ENCODE data around the gene CCND2.

CCND2 gene

DNA sequence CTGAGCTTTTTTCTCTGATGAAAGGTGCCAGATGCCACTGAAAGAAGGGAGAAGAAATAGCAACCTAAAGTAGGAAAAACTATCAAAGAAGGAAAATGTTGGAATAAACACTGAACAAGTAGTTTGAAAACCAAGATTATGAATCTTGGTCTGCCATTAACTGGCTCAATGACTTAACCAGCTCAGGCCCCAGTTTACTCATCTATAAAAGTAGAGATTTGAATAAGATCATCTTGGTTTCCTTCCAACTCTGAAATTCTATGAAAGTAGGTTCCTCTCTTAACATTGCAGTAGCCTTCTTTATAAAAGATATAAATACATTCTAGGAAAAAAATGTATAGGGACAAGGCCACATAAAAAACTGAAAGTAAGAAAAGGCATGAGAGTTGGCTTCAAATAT, 16.1 kb upstream of the CCND2 start:
- DNase-seq: no peak

GRCh38 chr12:4259099-4259498, 14.5 kb upstream of the CCND2 start:
- DNase-seq: no peak

DNA sequence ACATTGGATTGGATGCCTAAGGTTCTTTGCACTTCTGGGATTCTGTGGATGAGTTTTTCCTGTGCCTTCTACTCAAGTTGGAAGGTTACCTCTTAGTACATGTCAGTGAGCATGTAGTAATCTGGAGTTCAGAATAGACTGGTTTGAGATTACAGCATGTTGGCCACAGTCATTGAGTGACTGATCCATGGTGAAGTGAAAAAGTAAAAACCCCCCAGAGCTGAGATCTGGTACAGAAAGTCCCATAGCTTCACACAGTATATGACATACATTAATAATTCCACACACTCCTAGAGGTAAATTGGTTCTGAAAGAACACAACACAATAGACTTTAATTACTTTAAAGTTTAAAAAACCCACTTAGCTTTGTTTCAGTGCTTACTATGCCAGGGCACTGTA, 11.9 kb upstream of the CCND2 start:
- DNase-seq: no peak

GRCh38 chr12:4265280-4265679, 8.3 kb upstream of the CCND2 start:
- no peak for DNase-seq

DNA sequence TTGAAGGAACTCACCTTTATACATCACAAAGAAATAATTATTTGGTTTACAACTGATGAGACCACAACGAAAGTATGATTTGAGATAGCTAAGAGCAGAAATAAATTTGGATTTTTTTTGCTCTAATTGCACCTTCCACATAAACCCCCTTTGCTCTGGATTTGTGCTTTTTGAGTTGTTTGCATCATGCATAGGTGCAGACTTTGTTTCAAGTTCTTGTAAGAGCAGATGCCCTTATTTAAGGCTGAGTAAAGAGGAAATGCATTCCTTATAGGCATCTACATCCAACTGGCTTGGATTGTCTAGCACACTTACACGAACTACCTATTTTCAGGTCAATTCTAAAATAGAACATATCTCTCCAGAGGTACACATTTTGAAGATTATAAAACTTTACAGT, 6.6 kb upstream of the CCND2 start:
- no peak for DNase-seq

- no peak for DNase-seq
These were observed 5.7 kb upstream of the CCND2 start for GRCh38 chr12:4267704-4268328.

DNA sequence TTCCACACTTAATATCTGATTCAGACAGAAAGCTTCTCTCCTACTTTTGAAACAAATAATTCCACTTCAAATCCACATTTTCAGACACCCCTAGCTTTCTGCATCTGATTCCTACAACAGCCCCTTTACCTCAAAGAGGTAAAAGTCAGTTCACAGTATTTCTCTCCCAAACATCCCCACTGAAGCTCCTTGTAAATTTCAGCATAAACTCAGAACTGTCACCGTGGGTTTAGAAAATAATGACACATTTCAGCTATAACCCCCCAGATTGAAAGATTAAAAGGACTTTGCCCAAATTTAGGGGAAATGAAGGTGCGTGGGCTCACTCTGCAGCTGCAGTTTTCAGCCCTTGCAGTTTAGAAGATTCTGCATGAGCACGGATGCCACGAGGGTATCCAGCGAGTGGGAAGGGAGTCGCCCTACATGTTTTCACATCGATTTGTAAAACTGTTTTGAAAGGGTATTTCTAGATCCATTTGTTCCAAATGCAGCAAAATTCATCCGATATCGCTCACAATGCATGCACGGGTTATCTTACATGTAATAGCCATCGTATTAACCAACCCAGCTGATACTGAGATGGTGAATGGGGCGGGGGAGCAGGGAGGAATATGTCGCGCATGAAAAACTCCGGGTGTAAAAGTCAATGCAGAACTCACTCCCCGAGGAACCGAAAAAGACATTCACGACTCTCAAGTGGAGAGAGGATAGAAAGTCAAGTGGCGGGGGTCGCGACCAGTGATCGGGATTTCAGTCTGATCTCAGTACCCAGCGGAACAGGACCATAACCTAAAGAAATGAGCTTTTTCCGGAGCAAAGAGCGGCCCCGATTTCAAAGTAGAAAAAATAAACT, 5.0 kb upstream of the CCND2 start:
- peak; percentile 70 for DNase-seq

GRCh38 chr12:4269279-4269991, 4.1 kb upstream of the CCND2 start:
- DNase-seq: peak; percentile 97

DNA sequence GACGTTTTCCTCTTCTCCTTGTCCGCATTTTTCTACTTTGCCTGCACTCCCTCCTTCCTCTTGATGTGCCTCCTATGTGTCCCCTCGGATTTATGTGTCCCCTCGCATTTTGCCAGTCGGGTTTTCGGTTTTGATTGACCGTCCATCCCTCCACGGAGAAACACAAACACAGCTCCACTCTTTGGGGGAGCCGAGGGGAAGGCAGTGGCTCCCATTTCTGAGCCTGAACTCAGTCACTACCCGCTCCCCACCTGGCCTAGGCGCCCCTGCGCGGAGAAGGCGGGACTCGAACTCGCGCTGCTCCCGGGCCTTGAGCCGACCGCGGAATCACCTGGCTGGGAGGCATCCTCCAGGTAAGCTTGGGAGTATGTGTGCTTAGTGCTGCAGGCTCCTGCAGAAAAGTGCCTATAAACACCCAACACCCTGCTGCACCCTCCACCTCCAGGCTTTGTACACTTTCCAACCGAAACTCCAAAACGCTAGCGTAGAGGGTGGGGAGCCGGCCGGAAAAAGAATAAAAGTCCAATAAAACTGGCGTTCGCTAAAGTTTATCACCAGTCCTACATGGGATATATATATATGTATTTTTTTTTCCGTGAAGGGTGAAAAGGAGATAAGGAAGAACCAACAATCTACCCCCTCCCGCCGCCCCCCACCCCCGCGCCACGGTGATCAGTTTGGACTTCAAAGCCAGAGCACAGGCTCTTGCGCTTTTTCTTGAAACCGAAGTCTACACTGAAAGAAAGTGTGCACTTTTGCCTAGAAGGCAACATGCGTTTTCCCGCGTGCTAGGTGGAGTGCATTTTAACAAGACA, 3.3 kb upstream of the CCND2 start:
- peak; percentile 86 for DNase-seq

DNA sequence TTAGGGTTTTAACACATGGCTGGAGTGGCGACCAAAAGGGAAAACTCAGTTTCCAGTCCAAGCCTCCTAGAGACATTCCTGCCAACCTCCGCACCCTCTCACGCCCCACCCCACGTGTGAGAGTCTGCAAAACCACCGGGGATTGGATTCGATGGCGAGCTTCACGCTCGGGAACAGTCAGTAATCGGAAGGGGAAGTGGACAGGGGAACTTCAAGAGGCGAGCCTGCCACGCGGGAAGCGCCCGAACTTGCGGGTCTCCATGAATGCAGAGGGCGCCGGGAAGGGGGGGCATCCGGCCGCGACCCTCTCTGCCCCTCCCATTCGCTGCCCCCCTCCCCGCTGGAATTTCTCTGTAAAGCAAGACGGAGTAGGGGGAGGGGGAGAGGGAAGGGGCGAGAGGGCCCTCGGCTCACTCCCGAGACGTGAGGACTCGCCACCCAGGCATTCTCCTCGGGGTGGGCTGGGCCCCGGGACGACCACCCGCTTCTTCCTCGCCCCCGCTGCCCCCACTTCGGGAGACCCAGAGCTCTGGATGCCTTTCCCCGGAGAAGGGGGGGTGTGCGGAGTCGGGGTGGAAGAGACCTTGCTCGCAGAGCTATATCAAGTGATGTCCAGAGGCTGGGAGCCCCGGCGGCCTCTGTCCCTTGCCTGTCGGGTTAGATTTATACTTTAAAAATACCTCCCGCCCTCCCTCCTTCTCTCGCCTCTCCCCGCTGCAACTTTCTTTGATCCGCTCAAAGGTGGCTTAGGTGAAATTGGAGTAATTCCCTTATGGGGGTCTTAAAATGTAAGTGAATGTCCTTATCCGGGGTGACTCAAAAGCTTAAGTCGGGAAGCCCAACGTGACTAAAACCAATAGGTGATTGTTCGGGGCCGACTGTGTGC, 2.5 kb upstream of the CCND2 start:
- peak; percentile 83 for DNase-seq

DNA sequence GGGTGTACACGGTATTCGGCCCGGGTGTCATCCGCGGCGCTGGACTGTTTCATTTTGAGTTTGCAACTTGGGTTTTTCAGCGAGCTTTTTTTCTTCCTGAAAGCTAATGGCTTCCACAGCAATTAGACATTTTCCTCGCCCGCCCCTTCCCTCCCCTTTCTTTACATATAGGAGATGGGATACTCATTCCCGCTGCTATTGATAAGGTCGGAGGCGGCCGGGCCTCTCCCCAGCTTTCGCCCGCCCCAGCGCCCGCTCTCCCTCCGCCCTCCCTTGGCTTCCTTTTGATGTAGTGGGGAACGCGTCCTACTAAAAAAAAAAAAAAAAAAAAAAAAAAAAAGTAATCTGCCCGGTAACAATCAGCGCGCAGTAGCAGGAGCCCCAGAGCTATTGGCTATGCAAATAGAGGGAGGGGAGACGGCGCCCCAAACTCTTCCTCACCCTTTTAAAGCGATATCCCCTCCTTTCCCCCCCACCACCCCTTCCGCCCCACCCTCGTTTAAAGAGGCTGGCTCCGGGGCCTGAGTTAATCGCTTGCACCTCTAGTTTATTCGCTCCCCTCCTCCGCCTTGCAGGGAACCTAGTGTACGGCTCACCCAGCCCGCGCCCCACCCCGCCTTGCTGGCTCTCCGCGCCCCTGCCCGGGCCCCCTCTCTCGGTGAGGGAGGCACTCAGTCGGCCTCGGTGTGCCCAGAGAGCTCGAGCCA, 1.7 kb upstream of the CCND2 start:
- peak; percentile 91 for DNase-seq

DNA sequence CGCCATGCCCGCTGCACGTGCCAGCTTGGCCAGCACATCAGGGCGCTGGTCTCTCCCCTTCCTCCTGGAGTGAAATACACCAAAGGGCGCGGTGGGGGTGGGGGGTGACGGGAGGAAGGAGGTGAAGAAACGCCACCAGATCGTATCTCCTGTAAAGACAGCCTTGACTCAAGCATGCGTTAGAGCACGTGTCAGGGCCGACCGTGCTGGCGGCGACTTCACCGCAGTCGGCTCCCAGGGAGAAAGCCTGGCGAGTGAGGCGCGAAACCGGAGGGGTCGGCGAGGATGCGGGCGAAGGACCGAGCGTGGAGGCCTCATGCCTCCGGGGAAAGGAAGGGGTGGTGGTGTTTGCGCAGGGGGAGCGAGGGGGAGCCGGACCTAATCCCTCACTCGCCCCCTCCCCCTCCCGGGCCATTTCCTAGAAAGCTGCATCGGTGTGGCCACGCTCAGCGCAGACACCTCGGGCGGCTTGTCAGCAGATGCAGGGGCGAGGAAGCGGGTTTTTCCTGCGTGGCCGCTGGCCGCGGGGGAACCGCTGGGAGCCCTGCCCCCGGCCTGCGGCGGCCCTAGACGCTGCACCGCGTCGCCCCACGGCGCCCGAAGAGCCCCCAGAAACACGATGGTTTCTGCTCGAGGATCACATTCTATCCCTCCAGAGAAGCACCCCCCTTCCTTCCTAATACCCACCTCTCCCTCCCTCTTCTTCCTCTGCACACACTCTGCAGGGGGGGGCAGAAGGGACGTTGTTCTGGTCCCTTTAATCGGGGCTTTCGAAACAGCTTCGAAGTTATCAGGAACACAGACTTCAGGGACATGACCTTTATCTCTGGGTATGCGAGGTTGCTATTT, 914 bp upstream of the CCND2 start:
- DNase-seq: peak; percentile 88

- no peak for DNase-seq
These were observed 300 bp upstream of the CCND2 start for GRCh38 chr12:4273273-4273651.

DNA sequence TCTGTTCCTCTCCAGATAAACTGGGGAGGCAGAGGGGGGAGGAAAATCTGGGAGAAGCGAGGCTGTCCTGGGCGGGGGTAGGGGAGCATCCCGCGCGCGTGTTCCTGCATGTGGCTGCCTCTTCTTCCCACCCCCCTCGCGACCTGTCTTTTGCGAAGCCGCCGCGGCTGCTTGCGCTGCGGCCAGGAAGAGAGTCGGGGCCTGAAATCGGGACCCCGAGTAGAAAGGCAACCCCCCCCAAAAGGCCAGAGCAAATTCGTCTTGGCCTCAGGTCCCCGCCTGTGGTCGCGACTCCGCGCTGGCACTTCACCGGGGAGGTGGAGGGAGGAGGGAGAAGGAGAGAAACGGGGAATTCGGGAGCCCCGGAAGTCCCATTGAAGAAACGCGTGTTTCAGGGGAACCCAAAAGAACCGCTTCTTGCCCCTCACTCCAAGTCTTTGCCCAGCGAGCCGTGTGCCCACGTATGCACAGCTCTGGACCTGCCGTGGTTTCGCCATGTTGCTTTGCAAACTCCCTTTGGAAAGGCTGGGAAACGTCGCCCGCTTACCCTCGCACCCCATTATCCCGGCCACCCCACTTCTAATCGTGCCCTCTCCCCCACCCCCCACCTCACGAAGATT, 944 bp downstream of the CCND2 start:
- peak; percentile 74 for DNase-seq

- DNase-seq: peak; percentile 63
These were observed 1.7 kb downstream of the CCND2 start for GRCh38 chr12:4275016-4275869.

DNA sequence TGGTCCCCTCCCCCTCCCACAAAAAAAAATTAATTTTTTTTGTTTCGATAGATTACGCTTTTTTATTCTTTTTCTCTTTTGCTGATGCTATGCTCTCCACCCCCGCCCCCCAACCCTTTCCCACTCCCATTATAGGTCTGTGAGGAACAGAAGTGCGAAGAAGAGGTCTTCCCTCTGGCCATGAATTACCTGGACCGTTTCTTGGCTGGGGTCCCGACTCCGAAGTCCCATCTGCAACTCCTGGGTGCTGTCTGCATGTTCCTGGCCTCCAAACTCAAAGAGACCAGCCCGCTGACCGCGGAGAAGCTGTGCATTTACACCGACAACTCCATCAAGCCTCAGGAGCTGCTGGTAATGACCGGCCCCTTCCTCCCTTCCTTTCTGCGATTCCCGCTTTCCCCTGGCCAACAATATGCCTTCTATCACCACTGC, 2.3 kb downstream of the CCND2 start:
- DNase-seq: no peak

DNA sequence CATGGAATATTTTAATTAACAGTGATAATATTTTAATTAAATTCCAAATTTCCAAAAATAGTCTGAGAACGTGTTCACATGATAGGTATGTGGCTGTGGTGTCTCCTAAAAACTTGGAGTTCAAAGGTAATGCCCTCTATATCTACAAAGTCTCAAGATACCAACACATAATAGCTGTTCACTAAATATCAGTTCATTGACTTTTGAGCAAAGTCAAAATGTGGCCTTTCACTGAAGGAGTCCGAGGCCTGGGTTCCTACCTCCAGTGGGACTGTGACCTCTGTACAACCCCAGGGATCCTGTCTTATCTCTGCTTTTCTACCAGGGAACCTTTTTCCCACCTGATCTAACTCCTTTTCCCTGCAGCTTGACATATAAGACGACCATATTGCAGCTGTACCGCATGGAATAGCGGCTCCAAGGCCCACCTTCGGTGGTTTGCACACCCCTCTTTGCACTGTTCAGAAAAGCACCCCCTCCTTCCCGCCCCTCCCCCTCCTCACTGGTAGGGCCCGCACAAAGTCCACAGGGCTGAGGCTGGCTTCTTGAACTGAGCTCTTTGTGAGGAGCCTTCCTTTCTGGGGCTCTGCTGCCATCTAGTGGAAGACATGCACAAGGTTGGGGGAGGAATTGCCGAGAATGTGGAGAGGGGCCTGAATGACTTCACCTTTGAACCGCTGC, 3.1 kb downstream of the CCND2 start:
- peak; percentile 88 for DNase-seq

DNA sequence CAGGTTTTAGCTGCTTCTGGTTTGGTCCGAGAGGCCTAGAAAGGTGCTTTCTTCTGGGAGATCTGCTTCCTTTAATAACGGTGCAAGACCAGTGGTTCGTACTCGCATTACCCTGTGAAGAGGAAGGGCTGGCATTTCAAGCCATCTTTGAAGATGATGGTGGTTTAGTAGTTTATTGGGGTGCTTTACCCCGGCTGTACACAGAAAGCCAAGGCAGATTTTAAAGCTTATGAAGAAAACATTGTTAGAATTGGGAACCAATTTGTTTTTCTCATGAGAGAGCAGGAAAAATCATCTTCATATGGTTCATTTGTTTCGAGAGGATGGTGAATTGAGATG, 3.6 kb downstream of the CCND2 start:
- no peak for DNase-seq

All from activated CD8-positive, alpha-beta memory T cell treated with anti-CD3 and anti-CD28 coated beads, Interleukin-2, amount 50 U/mL, for 48 hours (primary cell).